Measurements from ENCODE around the gene HERC4.
"Not testable (repeated sequence)": the region's sequence is repeated elsewhere in the genome, so short reads cannot be mapped to it uniquely, and the experiment has no call there.

Gene HERC4

GRCh38 chr10:68043030-68043429, 32.1 kb downstream of the HERC4 start:
- DNase-seq: no peak

GRCh38 chr10:68032113-68032512, 43.0 kb downstream of the HERC4 start:
- DNase-seq: no peak

- no peak for DNase-seq
These were observed 47.7 kb downstream of the HERC4 start for GRCh38 chr10:68027429-68027828.

DNA sequence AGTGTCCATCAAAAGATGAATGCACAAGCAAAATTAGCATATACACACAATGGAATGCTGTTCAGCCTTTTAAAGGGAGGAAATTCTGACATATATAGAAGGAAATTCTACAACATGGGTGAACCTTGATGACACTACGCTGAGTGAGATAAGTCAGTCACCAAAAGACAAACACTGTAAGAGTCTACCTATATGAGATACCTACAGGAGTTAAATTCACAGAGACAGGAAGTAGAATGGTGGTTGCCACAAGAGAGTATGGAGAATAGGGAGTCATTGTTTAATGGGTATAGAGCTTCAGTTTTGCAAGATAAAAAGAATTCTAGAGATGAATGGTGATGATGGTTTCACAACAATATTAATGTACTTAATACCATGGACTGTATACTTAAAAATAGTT, 51.8 kb downstream of the HERC4 start:
- no peak for DNase-seq

DNA sequence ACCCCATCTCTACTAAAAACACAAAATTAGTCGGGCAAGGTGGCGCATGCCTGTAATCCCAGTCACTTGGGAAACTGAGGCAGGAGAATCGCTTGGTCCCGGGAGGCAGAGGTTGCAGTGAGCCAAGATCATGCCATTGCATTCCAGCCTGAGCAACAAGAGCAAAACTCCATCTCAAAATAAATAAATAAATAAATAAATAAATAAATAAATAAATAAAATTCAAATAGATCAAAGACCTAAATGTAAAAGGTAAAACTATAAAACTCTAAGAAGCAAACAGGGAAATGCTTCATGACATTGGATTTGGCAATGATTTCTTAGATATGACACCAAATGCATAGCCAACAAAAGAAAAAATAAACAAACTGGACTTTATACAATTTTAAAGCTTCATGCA, 52.8 kb downstream of the HERC4 start:
- not testable (repeated sequence) for DNase-seq

DNA sequence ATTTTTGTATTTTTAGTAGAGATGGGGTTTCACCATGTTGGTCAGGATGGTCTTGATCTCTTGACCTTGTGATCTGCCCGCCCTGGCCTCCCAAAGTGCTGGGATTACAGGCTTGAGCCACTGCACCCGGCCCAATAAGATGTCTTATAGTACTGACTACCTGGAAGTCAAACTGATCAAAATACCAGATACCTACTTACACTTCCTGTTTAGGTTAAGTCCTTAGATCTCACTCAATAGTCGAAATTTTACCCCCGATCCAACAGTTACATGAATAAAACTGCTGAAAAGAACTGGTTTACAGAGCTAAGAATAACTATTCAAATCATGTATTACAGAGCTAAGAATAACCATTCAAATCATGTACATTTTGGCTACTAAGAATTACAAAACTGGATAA, 58.6 kb downstream of the HERC4 start:
- not testable (repeated sequence) for DNase-seq

DNA sequence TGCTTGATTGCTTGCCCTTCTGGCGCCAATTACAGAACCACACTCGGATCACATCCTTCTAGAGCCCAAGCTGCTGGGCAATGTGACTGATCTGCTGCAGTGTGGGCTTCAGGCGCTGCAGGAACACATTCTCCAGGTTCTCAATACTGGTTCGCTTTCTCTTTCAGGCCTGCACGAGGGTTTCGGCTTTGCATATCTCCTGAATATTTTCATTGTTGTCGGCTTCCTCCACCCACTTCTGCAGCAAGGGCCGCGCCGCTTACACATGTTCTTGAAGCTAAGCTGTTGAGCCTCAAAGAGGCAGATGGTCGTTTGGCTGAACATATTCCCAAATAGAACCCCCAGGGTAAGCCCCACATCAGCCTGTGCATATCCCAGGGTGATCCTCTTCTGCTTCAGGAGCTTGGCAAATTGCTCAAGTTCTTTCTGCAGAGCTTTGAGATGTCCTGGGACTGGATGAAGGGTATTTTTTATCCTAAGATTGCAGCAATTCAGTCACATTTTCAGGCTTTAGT, 64.6 kb downstream of the HERC4 start:
- no peak for DNase-seq

GRCh38 chr10:68007356-68007755, 67.7 kb downstream of the HERC4 start:
- no peak for DNase-seq

DNA sequence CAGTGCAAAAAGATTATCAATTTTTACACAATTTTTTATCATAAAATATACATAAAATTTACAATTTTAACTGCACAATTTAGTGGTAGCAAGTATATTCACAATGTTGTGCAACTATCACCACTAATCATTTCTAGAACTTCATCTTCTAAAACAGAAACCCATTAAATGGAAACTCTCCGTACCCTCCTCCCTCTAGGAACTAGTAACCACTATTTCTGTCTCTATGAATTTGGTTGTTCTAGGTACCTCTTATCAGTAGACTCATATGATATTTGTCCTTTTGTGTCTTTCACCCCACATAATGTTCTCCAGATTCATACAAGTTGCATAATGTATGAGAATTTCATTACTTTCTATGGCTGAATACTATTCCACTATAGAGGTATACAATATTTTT, 73.5 kb downstream of the HERC4 start:
- DNase-seq: no peak

GRCh38 chr10:68001000-68001399, 74.1 kb downstream of the HERC4 start:
- no peak for DNase-seq

DNA sequence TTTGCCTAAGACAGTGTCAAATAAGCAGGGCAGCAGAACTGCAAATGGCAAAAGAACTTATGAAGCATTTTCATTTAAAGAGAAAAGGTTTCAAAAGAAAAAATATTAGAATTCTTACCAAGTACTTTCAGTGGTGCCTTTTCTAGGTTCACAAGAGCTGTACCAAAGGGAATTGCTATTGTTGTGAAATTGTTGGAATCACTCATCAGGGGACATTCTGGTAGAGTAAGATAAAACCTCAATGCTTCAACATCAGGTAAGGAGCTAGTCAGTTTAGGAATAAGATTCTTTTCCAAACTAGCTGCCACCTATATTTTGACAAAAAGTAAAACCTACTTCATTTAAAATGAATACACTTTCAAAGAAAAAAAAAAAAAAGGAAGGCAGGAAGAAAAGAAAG, 85.0 kb downstream of the HERC4 start:
- DNase-seq: no peak

GRCh38 chr10:67988606-67989005, 86.5 kb downstream of the HERC4 start:
- no peak for DNase-seq

- DNase-seq: not testable (repeated sequence)
These were observed 92.5 kb downstream of the HERC4 start for GRCh38 chr10:67982603-67983002.

GRCh38 chr10:67978749-67979148, 96.3 kb downstream of the HERC4 start:
- no peak for DNase-seq

DNA sequence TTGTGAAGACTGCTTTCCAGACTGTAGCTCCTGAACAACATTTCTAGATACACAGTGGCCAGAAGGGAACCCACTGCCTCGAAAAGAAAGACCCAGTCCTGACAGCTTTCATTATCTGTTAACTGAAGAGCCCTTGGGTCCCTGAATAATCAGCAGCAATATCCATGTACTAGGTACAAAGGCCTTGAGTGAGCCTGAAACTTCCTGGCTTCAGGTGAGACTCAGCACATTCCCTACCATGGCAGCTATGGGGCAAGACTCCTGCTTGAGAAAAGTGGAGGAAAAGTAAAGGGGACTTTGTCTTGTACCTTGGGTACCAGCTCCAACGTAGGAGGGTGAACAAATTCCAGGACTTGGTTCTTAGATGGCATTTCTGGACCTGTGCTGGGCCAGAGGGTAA, 97.8 kb downstream of the HERC4 start:
- DNase-seq: no peak

DNA sequence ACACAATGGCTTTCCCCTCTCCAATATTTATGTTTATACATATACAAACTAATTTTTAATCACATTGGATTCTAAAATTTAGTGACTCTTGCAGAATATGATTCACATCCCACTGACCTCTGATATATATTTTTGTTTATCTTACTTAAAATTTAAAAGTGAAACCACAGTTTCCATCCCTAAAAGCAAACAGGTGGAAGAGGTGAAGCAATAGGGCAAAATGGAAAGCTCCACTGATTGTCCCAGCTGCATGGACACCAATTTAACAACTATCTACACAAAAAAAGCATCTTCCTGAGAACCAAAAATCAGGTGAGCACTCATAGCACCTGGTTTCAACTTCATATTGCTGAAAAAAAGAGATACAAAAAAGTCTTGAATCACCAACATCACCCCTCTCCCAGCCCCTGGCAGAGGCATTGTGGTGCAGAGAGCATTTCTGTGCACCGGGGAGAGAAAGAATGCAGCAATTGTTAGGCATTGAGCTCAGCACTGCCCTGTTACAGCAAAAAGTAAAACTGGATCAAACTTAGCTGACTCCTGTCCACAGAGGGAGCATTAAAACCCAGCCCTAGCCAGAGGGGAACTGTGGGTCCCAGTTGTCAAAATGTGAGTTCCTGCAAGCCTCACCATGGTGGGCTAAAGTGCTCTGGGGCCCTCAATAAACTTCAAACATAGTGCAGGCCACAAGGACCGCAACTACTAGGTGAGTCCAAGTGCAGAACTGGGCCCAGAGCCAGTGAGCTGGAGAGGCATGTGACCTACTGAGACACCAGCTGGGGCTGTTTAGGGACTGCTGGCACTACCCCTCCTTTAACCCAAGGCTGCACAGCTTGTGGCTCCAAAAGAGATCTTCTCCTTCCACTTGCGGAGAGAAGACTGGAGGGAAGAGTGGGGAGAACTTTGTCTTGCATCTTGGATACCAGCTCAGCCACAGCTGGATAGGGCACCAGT, 98.5 kb downstream of the HERC4 start:
- DNase-seq: no peak

DNA sequence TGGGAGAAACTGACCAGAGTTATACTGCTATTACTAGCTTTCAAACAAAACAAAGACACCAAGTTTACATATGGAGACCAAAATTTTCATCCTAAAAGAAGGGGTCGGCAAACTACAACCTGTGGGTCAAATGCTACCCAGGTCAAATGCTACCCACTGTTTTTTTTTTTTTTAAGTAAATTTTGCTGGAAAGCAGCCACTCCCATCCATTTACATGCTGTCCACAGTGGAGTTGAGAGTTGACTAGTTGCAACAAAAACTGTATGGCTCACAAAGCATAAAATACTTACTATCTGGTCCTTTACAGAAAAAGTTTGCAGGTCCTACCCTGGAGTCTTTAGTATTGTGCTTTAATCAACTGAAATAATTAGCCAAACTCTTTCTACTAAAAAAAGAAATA, 99.2 kb downstream of the HERC4 start:
- DNase-seq: no peak

GRCh38 chr10:67971311-67971710, 103.8 kb downstream of the HERC4 start:
- no peak for DNase-seq

DNA sequence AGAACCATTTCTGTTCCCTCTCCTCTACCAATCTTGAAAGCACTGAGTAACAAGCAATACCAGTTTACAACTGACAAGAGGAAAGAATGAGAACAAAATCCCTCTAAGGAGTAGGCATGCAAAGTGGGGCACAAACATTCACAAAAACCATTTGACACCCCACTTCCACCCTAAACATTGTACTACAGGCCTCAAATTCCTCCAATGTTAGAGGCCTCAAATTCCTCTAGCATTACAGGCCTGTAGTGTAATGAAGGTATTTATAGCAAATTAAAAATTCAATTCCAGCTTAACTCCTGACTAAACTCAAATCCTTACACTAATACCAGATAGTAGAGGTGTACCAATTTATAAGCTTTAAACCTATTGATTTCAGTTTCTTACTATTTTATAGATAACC, 105.2 kb downstream of the HERC4 start:
- no peak for DNase-seq

GRCh38 chr10:67966035-67966434, 109.0 kb downstream of the HERC4 start:
- DNase-seq: not testable (repeated sequence)

DNA sequence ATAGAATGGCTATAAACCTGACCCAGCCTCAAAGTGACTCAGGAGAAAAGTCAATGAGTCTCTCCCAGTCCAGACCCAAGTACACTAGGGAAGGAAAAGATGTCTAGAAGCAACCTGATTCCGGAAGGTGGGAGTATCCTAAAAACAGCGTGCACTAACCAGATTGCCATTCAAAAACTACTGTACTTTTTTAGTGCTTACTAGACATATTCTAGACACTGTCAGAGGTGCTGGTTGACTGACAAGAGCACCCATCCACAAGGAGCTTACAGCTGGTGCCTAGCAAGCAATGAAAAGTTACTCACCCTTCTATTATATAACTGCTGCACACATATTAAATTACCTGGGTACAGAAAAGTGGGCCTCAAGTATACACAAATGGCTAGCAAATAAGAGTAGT, 109.6 kb downstream of the HERC4 start:
- no peak for DNase-seq

- DNase-seq: no peak
These were observed 115.1 kb downstream of the HERC4 start for GRCh38 chr10:67959839-67960476.

- DNase-seq: no peak
These were observed 119.5 kb downstream of the HERC4 start for GRCh38 chr10:67955614-67956013.

DNA sequence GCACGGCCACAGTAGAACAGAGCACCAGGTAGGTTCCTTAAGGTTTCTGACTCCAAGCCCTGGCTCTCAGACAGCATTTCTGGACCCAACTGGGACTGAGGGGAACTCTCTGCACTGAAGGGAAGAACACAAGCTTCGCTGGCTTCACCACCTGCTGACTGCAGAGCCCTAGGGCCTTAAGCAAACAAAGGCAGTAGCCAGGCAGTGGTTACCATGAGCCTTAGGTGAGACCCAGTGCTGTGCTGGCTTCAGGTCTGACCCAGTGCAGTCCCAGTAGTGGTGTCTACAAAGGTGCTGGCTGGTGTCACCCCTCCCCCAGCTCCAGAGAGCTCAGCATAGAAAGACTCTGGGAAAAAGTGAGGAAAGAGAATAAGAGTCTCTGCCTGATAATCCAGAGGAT, 131.2 kb downstream of the HERC4 start:
- DNase-seq: no peak
